Esophagus squamous epithelium (tissue), 4 donors: ENCODE data around the gene NOL11.

ENCODE experiments used
- POLR2A ChIP-seq, 4 donors: fragments of 450-650 bp; IDR thresholded peaks; one replicate each; pipeline ENCODE4 v1.6.1; 2017; ENCODE audit warnings: antibody characterized with exemption in 4 of 4, mild to moderate bottlenecking in 4 of 4, moderate library complexity in 3 of 4
- TF ChIP-seq, protein P1 (sequence below), 6 experiments: fragments of 450-650 bp in 4 of 6; fragments of 200-600 bp in 2 of 6; sonication (generic) in 2 of 6; IDR thresholded peaks; one replicate each; pipeline ENCODE4 v1.5.1; 2016 to 2019; ENCODE audit warnings: antibody characterized with exemption in 6 of 6, mild to moderate bottlenecking in 4 of 6, moderate library complexity in 4 of 6

DNA sequence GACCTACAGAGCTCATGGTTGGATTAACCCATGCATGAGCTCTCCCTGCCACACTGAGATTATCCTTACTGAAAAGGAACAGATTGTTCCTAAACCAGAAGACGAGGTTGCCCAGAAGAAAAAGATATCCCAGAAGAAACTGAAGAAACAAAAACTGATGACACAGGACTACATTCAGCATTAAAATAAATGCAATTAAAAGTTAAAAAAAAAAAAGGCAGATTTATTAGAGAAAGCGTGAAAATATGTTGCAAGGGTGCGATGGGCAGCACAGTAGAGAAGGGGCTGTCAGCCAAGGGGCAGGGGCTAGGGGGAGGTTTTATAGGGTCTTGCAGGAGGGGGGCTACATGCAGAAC is 67.4 kb downstream of the NOL11 start:
- TF ChIP-seq, protein P1, sequence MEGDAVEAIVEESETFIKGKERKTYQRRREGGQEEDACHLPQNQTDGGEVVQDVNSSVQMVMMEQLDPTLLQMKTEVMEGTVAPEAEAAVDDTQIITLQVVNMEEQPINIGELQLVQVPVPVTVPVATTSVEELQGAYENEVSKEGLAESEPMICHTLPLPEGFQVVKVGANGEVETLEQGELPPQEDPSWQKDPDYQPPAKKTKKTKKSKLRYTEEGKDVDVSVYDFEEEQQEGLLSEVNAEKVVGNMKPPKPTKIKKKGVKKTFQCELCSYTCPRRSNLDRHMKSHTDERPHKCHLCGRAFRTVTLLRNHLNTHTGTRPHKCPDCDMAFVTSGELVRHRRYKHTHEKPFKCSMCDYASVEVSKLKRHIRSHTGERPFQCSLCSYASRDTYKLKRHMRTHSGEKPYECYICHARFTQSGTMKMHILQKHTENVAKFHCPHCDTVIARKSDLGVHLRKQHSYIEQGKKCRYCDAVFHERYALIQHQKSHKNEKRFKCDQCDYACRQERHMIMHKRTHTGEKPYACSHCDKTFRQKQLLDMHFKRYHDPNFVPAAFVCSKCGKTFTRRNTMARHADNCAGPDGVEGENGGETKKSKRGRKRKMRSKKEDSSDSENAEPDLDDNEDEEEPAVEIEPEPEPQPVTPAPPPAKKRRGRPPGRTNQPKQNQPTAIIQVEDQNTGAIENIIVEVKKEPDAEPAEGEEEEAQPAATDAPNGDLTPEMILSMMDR (IDR thresholded peaks at IDR 0.05) = no peak
- no peak for TF ChIP-seq POLR2A (IDR thresholded peaks at IDR 0.05)
